HUES6 (cell line): Measurements from ENCODE around the gene MICAL3.
"Not testable (repeated sequence)": the region's sequence is repeated elsewhere in the genome, so short reads cannot be mapped to it uniquely, and the experiment has no call there.

Experiments
- H3K27ac ChIP-seq: 2 replicates; pipeline ENCODE4 v1.7.0; 2013; ENCODE audit warnings: low read depth, mild to moderate bottlenecking, low read length, inconsistent platforms
- H3K27me3 ChIP-seq: 2 replicates; pipeline ENCODE4 v1.6.1; 2013; ENCODE audit warnings: low read length; ENCODE audit not compliant: control insufficient read depth, insufficient read depth
- H3K36me3 ChIP-seq: 2 replicates; pipeline ENCODE4 v1.6.1; 2013; ENCODE audit warnings: low read length; ENCODE audit not compliant: control insufficient read depth, insufficient read depth
- H3K4me1 ChIP-seq: 2 replicates; pipeline ENCODE4 v1.6.1; 2013; ENCODE audit warnings: low read length; ENCODE audit not compliant: control insufficient read depth, insufficient read depth
- H3K4me3 ChIP-seq: 2 replicates; pipeline ENCODE4 v1.5.1; 2013; ENCODE audit warnings: low read depth, low read length
- H3K9ac ChIP-seq: one replicate; pipeline ENCODE4 v1.6.1; 2013; ENCODE audit warnings: mild to moderate bottlenecking, low read length
- H3K9me3 ChIP-seq: 2 replicates; pipeline ENCODE4 v1.6.1; 2013; ENCODE audit warnings: low read depth, low read length; ENCODE audit not compliant: control insufficient read depth, insufficient read depth

Gene MICAL3

DNA sequence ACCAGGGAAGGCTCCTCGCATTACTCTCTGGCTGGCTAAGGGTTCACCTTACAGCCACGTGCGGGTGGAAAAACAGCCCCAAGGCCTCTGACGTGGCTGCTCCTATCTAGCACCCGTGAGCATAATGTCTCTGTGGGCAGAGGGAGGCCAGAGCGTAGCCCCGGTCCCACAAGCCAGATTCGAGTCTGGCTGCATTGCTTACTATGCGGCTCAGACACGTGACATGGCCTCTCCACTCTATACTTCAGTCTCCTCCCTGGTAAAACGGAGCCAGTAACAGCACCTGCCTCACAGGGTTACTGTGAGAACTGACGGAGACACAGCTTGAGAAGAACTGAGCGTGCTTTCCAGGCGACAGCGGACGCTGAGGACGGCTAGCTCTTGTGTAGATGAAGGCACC is 144.3 kb downstream of the MICAL3 start:
- Histone ChIP-seq H3K27ac (no peak overlapping the region), H3K4me1 (no peaks in the 10 kb centered on the region), H3K9me3 (no peaks in the 10 kb centered on the region), H3K4me3 (no peak overlapping the region), H3K36me3 (peaks cover 54% of the 10 kb centered on the region), H3K27me3 (peaks cover 55% of the 10 kb centered on the region), H3K9ac (no peak overlapping the region)

DNA sequence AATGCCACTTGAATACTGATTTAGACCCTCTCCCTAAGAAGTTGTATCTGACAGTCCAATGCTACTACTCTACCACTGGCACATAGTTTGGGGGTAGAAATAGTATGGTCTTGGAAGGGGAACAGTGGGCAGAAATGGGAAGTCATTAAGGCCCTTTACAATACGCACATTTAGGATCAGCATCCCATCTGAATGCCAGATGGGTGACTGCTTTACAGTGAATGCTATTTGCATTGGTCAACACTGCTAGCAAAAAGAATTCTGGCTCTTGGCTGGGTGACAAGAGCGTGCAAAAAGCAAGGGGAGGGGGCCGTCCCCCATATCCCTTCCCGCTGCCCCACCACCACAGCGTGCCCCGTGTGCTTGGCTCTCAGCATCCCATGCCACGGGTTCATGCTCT is 145.4 kb downstream of the MICAL3 start:
- no peak overlapping the region for H3K27ac ChIP-seq
- H3K27me3 ChIP-seq, result peaks cover 66% of the 10 kb centered on the region
- peaks cover 52% of the 10 kb centered on the region for H3K36me3 ChIP-seq
- no peak overlapping the region for H3K9ac ChIP-seq
- H3K4me3 ChIP-seq, result no peak overlapping the region
- no peaks in the 10 kb centered on the region for H3K4me1 ChIP-seq
- no peaks in the 10 kb centered on the region for H3K9me3 ChIP-seq

DNA sequence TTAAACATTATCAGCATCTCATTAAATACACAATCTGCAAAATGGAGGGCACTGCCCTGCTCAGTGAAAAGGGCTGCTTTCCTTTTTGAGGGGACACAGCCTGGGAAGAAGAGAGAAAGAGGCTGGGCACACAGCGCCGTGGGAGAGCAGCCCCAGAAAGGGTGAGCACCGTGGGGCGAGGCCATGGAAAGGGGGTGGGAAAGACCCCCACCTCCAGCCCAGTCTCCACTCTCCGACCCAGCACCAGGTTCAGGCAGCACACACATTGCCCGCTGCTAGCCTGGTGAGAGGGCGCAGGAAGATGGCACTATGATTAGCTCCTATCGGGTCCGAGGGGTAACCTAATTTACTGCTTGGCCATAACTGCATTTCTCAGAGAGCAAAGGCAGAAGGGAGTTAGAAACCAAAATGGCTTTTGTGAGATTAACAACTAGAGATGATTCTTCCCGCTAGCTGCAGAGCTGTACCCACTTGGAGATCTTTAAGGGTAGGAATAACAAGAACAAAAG is 146.1 kb downstream of the MICAL3 start:
- no peaks in the 10 kb centered on the region for H3K9me3 ChIP-seq
- H3K9ac ChIP-seq, result no peak overlapping the region
- no peaks in the 10 kb centered on the region for H3K4me1 ChIP-seq
- peaks cover 53% of the 10 kb centered on the region for H3K36me3 ChIP-seq
- no peak overlapping the region for H3K4me3 ChIP-seq
- H3K27ac ChIP-seq, result no peak overlapping the region
- H3K27me3 ChIP-seq, result peaks cover 67% of the 10 kb centered on the region

DNA sequence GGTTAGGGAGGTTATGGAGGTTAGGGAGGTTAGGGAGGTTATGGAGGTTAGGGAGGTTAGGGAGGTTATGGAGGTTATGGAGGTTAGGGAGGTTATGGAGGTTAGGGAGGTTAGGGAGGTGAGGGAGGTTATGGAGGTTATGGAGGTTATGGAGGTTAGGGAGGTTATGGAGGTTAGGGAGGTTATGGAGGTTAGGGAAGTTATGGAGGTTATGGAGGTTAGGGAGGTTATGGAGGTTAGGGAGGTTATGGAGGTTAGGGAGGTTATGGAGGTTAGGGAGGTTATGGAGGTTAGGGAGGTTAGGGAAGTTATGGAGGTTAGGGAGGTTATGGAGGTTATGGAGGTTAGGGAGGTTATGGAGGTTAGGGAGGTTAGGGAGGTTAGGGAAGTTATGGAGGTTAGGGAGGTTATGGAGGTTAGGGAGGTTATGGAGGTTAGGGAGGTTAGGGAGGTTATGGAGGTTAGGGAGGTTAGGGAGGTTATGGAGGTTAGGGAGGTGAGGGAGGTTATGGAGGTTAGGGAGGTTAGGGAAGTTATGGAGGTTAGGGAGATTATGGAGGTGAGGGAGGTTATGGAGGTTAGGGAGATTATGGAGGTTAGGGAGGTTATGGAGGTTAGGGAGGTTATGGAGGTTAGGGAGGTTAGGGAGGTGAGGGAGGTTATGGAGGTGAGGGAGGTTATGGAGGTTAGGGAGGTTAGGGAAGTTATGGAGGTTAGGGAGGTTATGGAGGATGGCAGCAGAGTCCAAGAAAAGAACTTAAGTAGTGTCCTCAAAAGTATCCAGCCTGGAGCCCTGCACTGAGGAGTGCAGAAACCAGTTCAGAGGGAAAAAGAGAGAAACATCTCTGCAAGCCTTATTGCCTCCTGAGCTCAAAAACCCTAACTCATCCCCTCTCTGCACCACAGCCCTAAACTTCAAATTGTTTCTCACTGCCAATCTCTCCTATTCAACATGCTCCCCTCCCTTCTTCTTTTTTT is 147.2 kb downstream of the MICAL3 start:
- H3K27ac ChIP-seq, H3K4me3 ChIP-seq, H3K9me3 ChIP-seq, H3K9ac ChIP-seq, H3K4me1 ChIP-seq: not testable (repeated sequence)
- Histone ChIP-seq H3K27me3 (peaks cover 67% of the 10 kb centered on the region), H3K36me3 (peaks cover 57% of the 10 kb centered on the region)

DNA sequence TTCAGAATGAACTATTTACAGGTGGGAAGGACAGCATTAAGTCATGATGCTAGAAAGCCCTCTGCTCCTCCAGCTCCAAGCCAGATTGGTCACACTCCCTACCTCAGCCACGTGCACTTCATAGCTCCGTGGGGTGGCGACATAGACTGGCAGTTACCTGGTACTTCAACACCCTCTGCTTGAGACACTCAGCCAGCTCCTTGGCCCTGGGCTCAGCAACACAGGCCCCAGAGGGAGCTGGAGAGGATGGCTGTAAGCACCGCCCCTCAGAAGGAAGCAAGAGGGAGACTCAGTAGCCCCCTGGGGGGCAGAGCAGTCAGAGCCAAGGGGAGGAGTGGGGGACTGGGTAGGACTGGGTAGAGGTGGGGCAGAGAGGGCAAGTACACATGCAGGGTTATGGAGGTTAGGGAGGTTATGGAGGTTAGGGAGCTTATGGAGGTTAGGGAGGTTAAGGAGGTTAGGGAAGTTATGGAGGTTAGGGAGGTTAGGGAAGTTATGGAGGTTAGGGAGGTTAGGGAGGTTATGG is 148.0 kb downstream of the MICAL3 start:
- peaks cover 59% of the 10 kb centered on the region for H3K36me3 ChIP-seq
- H3K4me1 ChIP-seq, result no peaks in the 10 kb centered on the region
- no peak overlapping the region for H3K9ac ChIP-seq
- no peak overlapping the region for H3K4me3 ChIP-seq
- peaks cover 67% of the 10 kb centered on the region for H3K27me3 ChIP-seq
- H3K9me3 ChIP-seq, result no peaks in the 10 kb centered on the region
- H3K27ac ChIP-seq, result no peak overlapping the region

DNA sequence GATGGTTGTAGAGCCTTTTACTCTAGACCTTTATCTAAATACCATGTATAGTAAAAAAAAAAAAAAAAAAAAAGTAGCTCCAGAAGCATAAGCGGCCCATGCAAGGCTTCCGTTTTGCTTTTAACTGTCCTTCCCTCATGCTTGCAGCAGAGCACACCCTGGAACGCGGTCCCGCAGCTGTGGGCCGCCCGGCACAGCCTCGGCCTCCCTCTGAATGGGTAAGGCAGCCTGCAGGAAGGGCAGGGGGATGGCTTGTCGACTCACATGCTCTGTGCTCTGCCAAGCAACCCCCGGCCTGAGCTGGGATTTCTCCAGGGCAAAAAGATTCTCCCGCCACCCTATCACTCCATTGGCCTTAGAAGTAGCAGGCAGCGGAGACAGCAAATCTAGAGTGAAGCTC is 148.7 kb downstream of the MICAL3 start:
- Histone ChIP-seq H3K4me3 (no peak overlapping the region), H3K36me3 (peaks cover 59% of the 10 kb centered on the region), H3K9ac (no peak overlapping the region), H3K9me3 (no peaks in the 10 kb centered on the region), H3K4me1 (no peaks in the 10 kb centered on the region), H3K27me3 (peaks cover 62% of the 10 kb centered on the region), H3K27ac (no peak overlapping the region)

DNA sequence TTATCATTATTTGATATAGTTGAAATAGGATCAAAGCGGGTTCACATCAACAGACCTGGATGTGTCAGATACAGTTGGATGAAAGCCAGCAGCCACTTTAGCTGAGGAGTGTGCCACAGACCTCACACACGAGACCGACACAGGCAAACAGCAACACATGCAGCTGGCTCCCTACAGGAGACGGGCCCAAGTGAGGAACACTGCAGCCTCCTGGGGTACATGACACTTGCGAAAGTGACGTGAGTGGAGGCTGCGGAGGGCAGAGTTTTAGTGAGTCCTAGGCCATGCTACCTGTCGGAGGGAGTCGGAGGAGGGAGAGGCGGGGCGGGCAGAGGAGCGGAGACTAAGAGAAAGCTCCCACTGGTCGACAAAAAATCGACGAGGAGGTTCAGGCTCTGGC is 149.2 kb downstream of the MICAL3 start:
- Histone ChIP-seq H3K9ac (no peak overlapping the region), H3K9me3 (no peaks in the 10 kb centered on the region), H3K4me1 (no peaks in the 10 kb centered on the region), H3K4me3 (no peak overlapping the region), H3K27ac (no peak overlapping the region), H3K36me3 (peaks cover 59% of the 10 kb centered on the region), H3K27me3 (peaks cover 57% of the 10 kb centered on the region)

DNA sequence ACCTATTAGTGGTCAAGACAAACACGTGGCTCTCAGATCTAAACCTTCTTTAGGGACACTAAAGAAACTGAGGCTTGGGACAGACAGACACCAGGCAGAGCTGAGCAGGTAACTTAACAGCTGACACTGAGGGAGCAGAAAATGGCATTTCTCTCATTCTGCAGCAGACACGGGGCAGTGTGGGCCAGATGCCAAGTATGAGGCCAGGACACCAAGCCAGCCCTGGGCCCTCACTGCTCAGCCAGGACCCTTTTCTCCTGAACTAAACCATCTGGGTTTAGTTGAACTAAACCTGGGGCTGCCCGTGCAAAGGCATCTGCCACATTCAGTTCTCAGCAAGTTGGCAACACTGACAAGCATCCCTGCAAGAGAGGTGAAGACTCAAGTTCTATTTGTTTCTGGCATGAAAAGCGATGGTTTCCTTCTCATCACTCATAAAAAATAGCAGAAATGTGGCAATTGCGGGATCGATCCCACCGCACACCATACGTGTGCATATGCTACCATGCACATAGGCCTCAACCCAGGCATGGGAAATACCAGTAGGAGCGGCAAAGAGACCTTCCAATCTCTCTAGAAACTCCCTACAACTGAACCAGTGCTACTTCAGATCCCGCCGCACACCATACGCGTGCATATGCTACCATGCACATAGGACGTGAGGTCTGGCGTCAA is 150.0 kb downstream of the MICAL3 start:
- Histone ChIP-seq H3K9ac (no peak overlapping the region), H3K4me3 (no peak overlapping the region), H3K27ac (no peak overlapping the region), H3K4me1 (no peaks in the 10 kb centered on the region), H3K9me3 (no peaks in the 10 kb centered on the region), H3K36me3 (peaks cover 59% of the 10 kb centered on the region), H3K27me3 (peaks cover 50% of the 10 kb centered on the region)

DNA sequence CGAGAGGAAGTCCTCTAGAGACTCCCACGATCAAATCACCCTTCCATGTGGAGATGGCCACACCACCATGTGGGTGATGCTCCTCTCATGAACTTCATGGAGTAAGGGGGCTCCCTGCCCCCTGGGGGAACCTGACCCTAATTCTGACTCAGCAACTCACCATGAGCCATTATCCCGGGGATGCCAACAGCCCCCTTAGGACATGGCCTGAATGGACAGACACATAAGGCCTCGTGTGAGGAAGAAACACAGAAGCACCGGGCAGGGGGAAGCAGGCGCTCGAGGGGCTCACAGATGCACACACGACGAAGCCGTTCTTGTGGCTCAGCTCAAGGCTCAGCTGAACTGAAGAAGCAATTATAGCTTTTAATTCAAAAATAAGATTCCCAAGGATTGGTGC is 150.6 kb downstream of the MICAL3 start:
- Histone ChIP-seq H3K9me3 (no peaks in the 10 kb centered on the region), H3K4me1 (no peaks in the 10 kb centered on the region), H3K9ac (no peak overlapping the region), H3K4me3 (no peak overlapping the region), H3K36me3 (peaks cover 60% of the 10 kb centered on the region), H3K27me3 (peaks cover 44% of the 10 kb centered on the region), H3K27ac (no peak overlapping the region)

DNA sequence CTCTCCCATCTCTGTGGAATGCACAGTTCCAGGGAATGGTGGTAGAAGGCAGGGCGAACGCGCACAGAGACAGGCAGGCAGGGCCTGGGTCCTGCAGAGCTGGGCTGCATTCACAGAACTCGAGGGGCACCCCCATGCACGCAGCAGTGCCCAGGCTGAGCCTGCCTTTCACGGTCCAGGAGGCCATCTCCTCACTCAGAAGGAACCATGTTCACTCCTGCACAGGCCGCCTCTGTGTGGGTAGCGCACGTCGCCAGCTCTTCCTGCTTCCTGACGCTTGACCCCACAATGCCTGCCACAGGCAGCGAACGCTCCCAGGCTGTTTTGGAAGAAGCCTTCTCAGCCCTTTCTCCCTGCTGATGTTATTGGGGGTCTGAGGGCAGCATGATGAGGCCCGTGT is 151.2 kb downstream of the MICAL3 start:
- H3K27me3 ChIP-seq, result peaks cover 37% of the 10 kb centered on the region
- H3K36me3 ChIP-seq, result peaks cover 67% of the 10 kb centered on the region
- no peaks in the 10 kb centered on the region for H3K4me1 ChIP-seq
- H3K9ac ChIP-seq, result no peak overlapping the region
- no peaks in the 10 kb centered on the region for H3K9me3 ChIP-seq
- no peak overlapping the region for H3K4me3 ChIP-seq
- no peak overlapping the region for H3K27ac ChIP-seq

DNA sequence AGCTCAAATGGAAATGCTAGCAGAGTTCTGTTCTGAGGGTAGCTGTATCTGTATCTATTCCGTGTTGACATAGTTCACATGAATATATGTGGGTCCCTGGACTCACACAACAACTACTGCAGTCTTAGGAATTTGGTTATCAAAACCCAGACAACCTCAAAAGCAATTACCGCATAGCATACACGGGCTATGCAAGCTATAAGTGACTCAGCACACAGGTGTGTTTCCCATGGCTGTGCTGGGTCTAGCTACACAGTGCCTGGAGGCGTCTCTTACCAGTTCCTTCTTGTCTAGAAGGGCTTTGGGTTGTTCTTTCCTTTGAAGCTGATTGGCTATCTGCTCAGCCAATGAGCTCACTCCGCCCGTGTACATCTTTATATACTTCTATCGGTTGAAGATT is 151.9 kb downstream of the MICAL3 start:
- Histone ChIP-seq H3K4me1 (no peaks in the 10 kb centered on the region), H3K27me3 (peaks cover 31% of the 10 kb centered on the region), H3K4me3 (no peak overlapping the region), H3K9me3 (no peaks in the 10 kb centered on the region), H3K27ac (no peak overlapping the region), H3K36me3 (peaks cover 67% of the 10 kb centered on the region), H3K9ac (no peak overlapping the region)
